ENCODE results near the gene CHTOP.

CHTOP gene

GRCh38 chr1:153616917-153617311, 17.0 kb upstream of the CHTOP start:
- no peak for TF ChIP-seq CTCF (IDR thresholded peaks at IDR 0.05)
- no peak for DNase-seq (ENCODE audit: low spot score)
- Histone ChIP-seq H3K4me3 (no peak overlapping the region), H3K27ac (peak overlapping the region in 1 of 2 donors; percentile 67)

GRCh38 chr1:153617663-153618062, 16.2 kb upstream of the CHTOP start:
- peak; percentile 36 for TF ChIP-seq CTCF (IDR thresholded peaks at IDR 0.05)
- peak; percentile 91 for DNase-seq (ENCODE audit: low spot score)
- peak overlapping the region in 1 of 2 donors; percentile 67 for H3K27ac ChIP-seq
- H3K4me3 ChIP-seq, result no peak overlapping the region

GRCh38 chr1:153619171-153619570, 14.7 kb upstream of the CHTOP start:
- DNase-seq (ENCODE audit: low spot score), result no peak
- Histone ChIP-seq H3K4me3 (no peak overlapping the region), H3K27ac (no peak overlapping the region)
- no peak for TF ChIP-seq CTCF (IDR thresholded peaks at IDR 0.05)

GRCh38 chr1:153623101-153623500, 10.8 kb upstream of the CHTOP start:
- H3K27ac ChIP-seq, result no peak overlapping the region
- DNase-seq (ENCODE audit: low spot score), result no peak
- no peak for TF ChIP-seq CTCF (IDR thresholded peaks at IDR 0.05)
- H3K4me3 ChIP-seq, result no peak overlapping the region

- no peak for TF ChIP-seq CTCF (IDR thresholded peaks at IDR 0.05)
- no peak for DNase-seq (ENCODE audit: low spot score)
Observed at GRCh38 chr1:153624965-153625611, 8.8 kb upstream of the CHTOP start.

GRCh38 chr1:153626477-153626903, 7.4 kb upstream of the CHTOP start:
- H3K27ac ChIP-seq, result peak overlapping the region; percentile 88 to 96
- no peak for TF ChIP-seq CTCF (IDR thresholded peaks at IDR 0.05)
- H3K4me3 ChIP-seq, result peak overlapping the region; percentile 81
- DNase-seq (ENCODE audit: low spot score), result no peak

More at GRCh38 chr1:153624965-153625611, 8.8 kb upstream of the CHTOP start:
- Histone ChIP-seq H3K27ac (peak overlapping the region in 1 of 2 donors; percentile 96), H3K4me3 (peak overlapping the region; percentile 81)

Measured in coronary artery (tissue), 2 donors.